GM23338 (cell line): ENCODE results near the gene PLD2. TPM values are rescaled to one million over a fixed set of nuclear protein-coding genes. Genes with fewer than 3 reads are reported as not detected.

Source experiments
- ATAC-seq: fragments of 200-7000 bp; cut with Tn5 transposase; 3 replicates; pipeline ENCODE4 v1.9.1; 2020
- DNase-seq: peaks from one replicate; pipeline ENCODE4 v3.0.0-alpha.2; 2015; ENCODE audit warnings: low spot score
- H2AFZ ChIP-seq: fragments of 200-600 bp; sonication (generic); 2 replicates; pipeline ENCODE4 v1.8.0; 2016; ENCODE audit warnings: antibody characterized with exemption, mild to moderate bottlenecking, moderate library complexity
- H3F3A ChIP-seq: fragments of 200-600 bp; sonication (generic); replicated peaks from 2 replicates; pipeline ENCODE4 v1.8.0; 2017; ENCODE audit warnings: antibody characterized with exemption, mixed run types, low read depth
- H3K27ac ChIP-seq: fragments of 200-600 bp; sonication (generic); 2 replicates; pipeline ENCODE4 v1.6.1; 2016; ENCODE audit warnings: low read depth
- H3K27me3 ChIP-seq: fragments of 200-600 bp; sonication (generic); 2 replicates; pipeline ENCODE4 v1.8.0; 2016; ENCODE audit warnings: mild to moderate bottlenecking, mixed run types, moderate library complexity; ENCODE audit not compliant: insufficient read depth
- H3K36me3 ChIP-seq: fragments of 200-600 bp; sonication (generic); 2 replicates; pipeline ENCODE4 v1.8.0; 2016; ENCODE audit warnings: mild to moderate bottlenecking; ENCODE audit not compliant: insufficient read depth
- H3K4me1 ChIP-seq: fragments of 200-600 bp; sonication (generic); 2 replicates; pipeline ENCODE4 v1.8.0; 2016; ENCODE audit warnings: mild to moderate bottlenecking, moderate library complexity; ENCODE audit not compliant: insufficient read depth
- H3K4me2 ChIP-seq: fragments of 200-600 bp; sonication (generic); 2 replicates; pipeline ENCODE4 v1.7.1; 2017; ENCODE audit warnings: mixed run types
- H3K4me3 ChIP-seq: fragments of 200-600 bp; sonication (generic); 2 replicates; pipeline ENCODE4 v1.6.1; 2016; ENCODE audit warnings: mixed run types
- H3K79me2 ChIP-seq: fragments of 200-600 bp; sonication (generic); replicated peaks from 2 replicates; pipeline ENCODE4 v1.8.0; 2017; ENCODE audit warnings: mild to moderate bottlenecking; ENCODE audit not compliant: insufficient read depth
- H3K9me2 ChIP-seq: fragments of 200-600 bp; sonication (generic); 2 replicates; pipeline ENCODE4 v1.8.0; 2017; ENCODE audit not compliant: insufficient read depth
- H4K20me1 ChIP-seq: fragments of 200-600 bp; sonication (generic); replicated peaks from 2 replicates; pipeline ENCODE4 v1.8.0; 2017; ENCODE audit warnings: mild to moderate bottlenecking; ENCODE audit not compliant: insufficient read depth
- H3K27ac Mint-ChIP-seq: 2 replicates; pipeline ENCODE4 v1.8.0; 2020; ENCODE audit warnings: inconsistent platforms, mild to moderate bottlenecking, moderate library complexity, mixed read lengths
- H3K27me3 Mint-ChIP-seq: 3 replicates; pipeline ENCODE4 v1.8.0; 2022; ENCODE audit warnings: low read depth, mild to moderate bottlenecking, moderate library complexity, mixed read lengths, inconsistent platforms; ENCODE audit not compliant: insufficient read depth, poor library complexity
- H3K36me3 Mint-ChIP-seq: 3 replicates; pipeline ENCODE4 v1.8.0; 2021; ENCODE audit warnings: low read depth, mild to moderate bottlenecking, inconsistent platforms, moderate library complexity, mixed read lengths
- H3K4me1 Mint-ChIP-seq: 3 replicates; pipeline ENCODE4 v1.8.0; 2020; ENCODE audit warnings: mild to moderate bottlenecking, inconsistent platforms, mixed read lengths
- H3K4me3 Mint-ChIP-seq: 3 replicates; pipeline ENCODE4 v1.8.0; 2021; ENCODE audit warnings: moderate library complexity, mild to moderate bottlenecking, inconsistent platforms, mixed read lengths
- H3K9me3 Mint-ChIP-seq: 3 replicates; pipeline ENCODE4 v1.8.0; 2020; ENCODE audit warnings: moderate library complexity, mild to moderate bottlenecking, inconsistent platforms, mixed read lengths
- ETS1 ChIP-seq: IDR thresholded peaks from 2 replicates; pipeline ENCODE4 v1.6.1; 2016; ENCODE audit warnings: antibody characterized with exemption
- EZH2 ChIP-seq: fragments of 200-600 bp; sonication (generic); IDR thresholded peaks from one replicate; pipeline ENCODE4 v1.8.0; 2017; ENCODE audit warnings: antibody characterized with exemption, mild to moderate bottlenecking, low read depth; ENCODE audit not compliant: unreplicated experiment
- POLR2AphosphoS5 ChIP-seq: IDR thresholded peaks from 2 replicates; pipeline ENCODE4 v1.6.1; 2016; ENCODE audit warnings: antibody characterized with exemption, low read depth
- ZNF114 ChIP-seq: fragments of 250-450 bp; sonication (Bioruptor Pico); IDR thresholded peaks from 2 replicates; pipeline ENCODE4 v1.5.0; 2020; ENCODE audit warnings: mild to moderate bottlenecking, moderate library complexity
- ZNF462 ChIP-seq: fragments of 250-450 bp; sonication (Bioruptor Pico); IDR thresholded peaks from 2 replicates; pipeline ENCODE4 v1.5.0; 2020; ENCODE audit warnings: mild to moderate bottlenecking, moderate library complexity
- polyA plus RNA-seq: library from polyadenylated mRNA; unstranded; fragments of >200 nt; fragmentation: Nextera tagmentation; extraction: Ambion mirVana; gene quantifications from 2 replicates; pipeline ENCODE4 v1.2.1, GENCODE V29; 2016
- total RNA-seq: library from RNA; depleted of rRNA; stranded (reverse); fragments of >200 nt; shearing (Covaris generic); gene quantifications from 2 replicates; pipeline ENCODE4 v1.2.3, GENCODE V29; 2014

Gene PLD2
- total and polyA plus RNA-seq, 2 experiments from 2014 or later: 20.2 to 55.9 TPM

- Histone ChIP-seq H3F3A (peaks cover 13% of the 10 kb centered on the region; the same call in 1 of the 2 replicates), H3K4me1 (peaks cover 43% of the 10 kb centered on the region), H2AFZ (peak overlapping the region; percentile 66; the same call in 1 of the 2 replicates), H3K79me2 (peaks cover 28% of the 10 kb centered on the region), H3K9me2 (no peaks in the 10 kb centered on the region), H3K4me2 (peak overlapping the region; percentile 75), H3K36me3 (no peaks in the 10 kb centered on the region), H3K27ac (peak overlapping the region; percentile 66; the same call in 1 of the 2 replicates), H3K27me3 (no peaks in the 10 kb centered on the region), H3K4me3 (peak overlapping the region; percentile 43), H4K20me1 (peaks cover 5% of the 10 kb centered on the region; the same call in 1 of the 2 replicates)
- Mint-ChIP-seq H3K27ac (peak overlapping the region; percentile 52), H3K4me3 (peak overlapping the region; percentile 48), H3K27me3 (peaks cover 9% of the 10 kb centered on the region), H3K4me1 (peaks cover 51% of the 10 kb centered on the region), H3K9me3 (no peaks in the 10 kb centered on the region), H3K36me3 (peaks cover 9% of the 10 kb centered on the region; the same call in 1 of the 3 replicates)
- ATAC-seq (peak; percentile 47), DNase-seq (peak; percentile 57)
- TF ChIP-seq ETS1: no peak
- TF ChIP-seq EZH2: no peak
- TF ChIP-seq ZNF114: no peak
- TF ChIP-seq ZNF462 (CRISPR knock-in tag): no peak
- TF ChIP-seq POLR2AphosphoS5: no peak
These were observed 53.1 kb downstream of the PLD2 start for GRCh38 chr17:4859816-4860625.
